Fibroblast of skin of left quadriceps (primary cell): ENCODE results near the gene NR1H3.
"Not testable (repeated sequence)": the region's sequence is repeated elsewhere in the genome, so short reads cannot be mapped to it uniquely, and the experiment has no call there.

Experiments
- DNase-seq, 2 experiments: peaks; one replicate each; pipeline ENCODE4 v3.0.0-alpha.2; 2013; ENCODE audit warnings: low read depth in 2 of 2

The NR1H3 gene

GRCh38 chr11:47306484-47306844 lies 48.7 kb downstream of the NR1H3 start:
- DNase-seq = no peak

GRCh38 chr11:47308050-47308823 lies 50.4 kb downstream of the NR1H3 start:
- no peak for DNase-seq

- no peak for DNase-seq
These were observed 57.2 kb downstream of the NR1H3 start for GRCh38 chr11:47314992-47315391.

GRCh38 chr11:47316501-47316900 lies 58.7 kb downstream of the NR1H3 start:
- not testable (repeated sequence) for DNase-seq

GRCh38 chr11:47317064-47317828 lies 59.5 kb downstream of the NR1H3 start:
- DNase-seq = no peak

GRCh38 chr11:47318166-47318565 lies 60.4 kb downstream of the NR1H3 start:
- DNase-seq = no peak
